C4-2B (cell line): Measurements from ENCODE around the gene ANKRD22.

Experiments
- H3K27ac ChIP-seq: fragments of 450-650 bp; 2 replicates; pipeline ENCODE4 v1.5.1; 2017
- CTCF ChIP-seq: fragments of 450-650 bp; conservative IDR thresholded peaks from 2 replicates; pipeline ENCODE4 v1.5.1; 2017; ENCODE audit warnings: mild to moderate bottlenecking
- ZFX ChIP-seq: fragments of 450-650 bp; IDR thresholded peaks from 2 replicates; pipeline ENCODE4 v1.6.1; 2017

The ANKRD22 gene

GRCh38 chr10:88805924-88806323 is 45.7 kb downstream of the ANKRD22 start:
- TF ChIP-seq ZFX = no peak
- TF ChIP-seq CTCF = no peak
- H3K27ac ChIP-seq = no peak overlapping the region

GRCh38 chr10:88805361-88805760 is 46.3 kb downstream of the ANKRD22 start:
- H3K27ac ChIP-seq = no peak overlapping the region
- TF ChIP-seq ZFX (no peak), CTCF (no peak)

GRCh38 chr10:88804083-88804812 is 47.4 kb downstream of the ANKRD22 start:
- H3K27ac ChIP-seq = no peak overlapping the region
- no peak for TF ChIP-seq ZFX
- TF ChIP-seq CTCF = no peak

- no peak overlapping the region for H3K27ac ChIP-seq
- TF ChIP-seq CTCF (no peak), ZFX (no peak)
Observed at GRCh38 chr10:88803641-88804040, 48.0 kb downstream of the ANKRD22 start.

GRCh38 chr10:88802523-88803285 is 48.9 kb downstream of the ANKRD22 start, which contains the start of gene LIPM:
LIPM (plus strand) TSS chr10:88802730; CDS start chr10:88802897, 167 bp downstream.
- TF ChIP-seq CTCF (no peak), ZFX (no peak)
- H3K27ac ChIP-seq = no peak within 1 kb of the TSS

GRCh38 chr10:88800152-88801125 is 51.2 kb downstream of the ANKRD22 start:
- no peak for TF ChIP-seq CTCF
- no peak for TF ChIP-seq ZFX
- no peak overlapping the region for H3K27ac ChIP-seq
